Activated CD4-positive, alpha-beta memory T cell treated with anti-CD3 and anti-CD28 coated beads for 36 hours (primary cell): ENCODE data around the gene GRIN1. TPM values are rescaled to one million over a fixed set of nuclear protein-coding genes. Genes with fewer than 3 reads are reported as not detected.
A peak's percentile ranks its signal among the peaks of the same experiment; 100 is the strongest.

Experiments used
- CTCF ChIA-PET: fragments of 350-600 bp; sonication (Branson Sonifier 250); formaldehyde crosslinking; loops from one replicate; lab custom pipeline; 2021; ENCODE audit warnings: antibody characterized with exemption, inconsistent platforms; lab: Charles Lee
- POLR2A ChIA-PET: fragments of 350-600 bp; sonication (Branson Sonifier 250); formaldehyde crosslinking; loops from one replicate; lab custom pipeline; 2021; ENCODE audit warnings: antibody characterized with exemption; lab: Charles Lee
- DNase-seq: peaks from one replicate; pipeline ENCODE4 v3.0.0-alpha.2; 2020
- H3K27ac Mint-ChIP-seq: one replicate; pipeline ENCODE4 v1.8.0; 2021; ENCODE audit warnings: mixed read lengths
- H3K27me3 Mint-ChIP-seq: one replicate; pipeline ENCODE4 v1.8.0; 2021; ENCODE audit warnings: mixed read lengths
- H3K36me3 Mint-ChIP-seq: one replicate; pipeline ENCODE4 v1.8.0; 2021; ENCODE audit warnings: mixed read lengths
- H3K4me1 Mint-ChIP-seq: one replicate; pipeline ENCODE4 v1.8.0; 2021; ENCODE audit warnings: low read depth, mixed read lengths
- H3K4me3 Mint-ChIP-seq: one replicate; pipeline ENCODE4 v1.8.0; 2021; ENCODE audit warnings: mild to moderate bottlenecking, mixed read lengths
- H3K9me3 Mint-ChIP-seq: one replicate; pipeline ENCODE4 v1.8.0; 2021; ENCODE audit warnings: mixed read lengths
- intact Hi-C: fragments of 100-400 bp; cut with micrococcal nuclease; formaldehyde crosslinking; loops from one replicate; pipeline ENCODE4 v1.15.1; 2023
- total RNA-seq, 2 experiments: library from RNA; stranded (reverse); gene quantifications; one replicate each; pipeline ENCODE4 v1.2.3, GENCODE V29; 2021

Gene GRIN1
- total RNA-seq, 2 experiments from 2014 or later, result not detected

DNA sequence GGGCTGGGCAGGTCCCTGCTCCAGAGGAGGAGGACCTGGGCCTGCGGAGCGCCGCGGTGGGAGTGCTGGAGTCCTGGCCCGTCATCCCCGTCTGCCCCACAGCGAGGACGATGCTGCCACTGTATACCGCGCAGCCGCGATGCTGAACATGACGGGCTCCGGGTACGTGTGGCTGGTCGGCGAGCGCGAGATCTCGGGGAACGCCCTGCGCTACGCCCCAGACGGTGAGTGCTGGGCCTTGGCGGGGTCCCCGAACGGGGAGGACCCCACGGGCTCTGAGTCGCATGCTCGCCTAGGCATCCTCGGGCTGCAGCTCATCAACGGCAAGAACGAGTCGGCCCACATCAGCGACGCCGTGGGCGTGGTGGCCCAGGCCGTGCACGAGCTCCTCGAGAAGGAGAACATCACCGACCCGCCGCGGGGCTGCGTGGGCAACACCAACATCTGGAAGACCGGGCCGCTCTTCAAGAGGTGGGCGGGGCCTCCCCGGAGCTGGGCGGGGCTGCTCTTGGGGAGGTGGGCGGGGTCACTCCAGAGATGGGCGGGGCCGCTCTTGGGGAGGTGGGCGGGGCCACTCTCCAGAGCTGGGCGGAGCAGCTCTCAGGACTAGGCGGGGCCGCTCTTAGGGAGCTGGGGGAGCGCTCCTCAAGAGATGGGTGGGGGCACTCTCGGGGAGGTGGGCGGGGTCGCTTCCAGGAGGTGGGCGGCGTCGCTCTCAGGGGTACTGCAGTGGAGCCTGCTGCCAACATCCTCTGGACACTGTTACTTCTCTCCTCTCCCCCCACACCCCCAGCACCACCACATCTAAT is 17.8 kb downstream of the GRIN1 start:
- ChIA-PET POLR2A (no interaction called here), CTCF (interaction anchor here (0.6 to 1.7 kb wide), 6 partner anchors 19 to 266 kb away, joined by 3 to 7 read pairs (median 3); partner anchors contain the start of genes EXD3, NPDC1 and RNF224)
- no peak overlapping the region for H3K27ac Mint-ChIP-seq
- H3K9me3 Mint-ChIP-seq, result no peaks in the 10 kb centered on the region
- intact Hi-C loops, result no loop called here
- H3K4me1 Mint-ChIP-seq, result peaks cover 9% of the 10 kb centered on the region
- peaks cover 29% of the 10 kb centered on the region for H3K27me3 Mint-ChIP-seq
- peak; percentile 69 for DNase-seq
- H3K36me3 Mint-ChIP-seq, result no peaks in the 10 kb centered on the region
- H3K4me3 Mint-ChIP-seq, result peak overlapping the region; percentile 44

GRCh38 chr9:137157618-137158415 is 18.9 kb downstream of the GRIN1 start:
- H3K36me3 Mint-ChIP-seq, result no peaks in the 10 kb centered on the region
- H3K27ac Mint-ChIP-seq, result no peak overlapping the region
- ChIA-PET CTCF (interaction anchor here (1.0 to 1.7 kb wide), 3 partner anchors 20 to 111 kb away, joined by 3 to 7 read pairs (median 4); partner anchors contain the start of gene NPDC1), POLR2A (no interaction called here)
- no peaks in the 10 kb centered on the region for H3K9me3 Mint-ChIP-seq
- intact Hi-C loops, result no loop called here
- DNase-seq, result no peak
- peaks cover 9% of the 10 kb centered on the region for H3K4me1 Mint-ChIP-seq
- H3K27me3 Mint-ChIP-seq, result peaks cover 30% of the 10 kb centered on the region
- no peak overlapping the region for H3K4me3 Mint-ChIP-seq

GRCh38 chr9:137158625-137159024 is 19.7 kb downstream of the GRIN1 start:
- H3K9me3 Mint-ChIP-seq, result no peaks in the 10 kb centered on the region
- H3K4me1 Mint-ChIP-seq, result peaks cover 9% of the 10 kb centered on the region
- peaks cover 33% of the 10 kb centered on the region for H3K27me3 Mint-ChIP-seq
- H3K27ac Mint-ChIP-seq, result no peak overlapping the region
- no peak overlapping the region for H3K4me3 Mint-ChIP-seq
- H3K36me3 Mint-ChIP-seq, result no peaks in the 10 kb centered on the region
- POLR2A ChIA-PET, result no interaction called here
- intact Hi-C loops, result no loop called here
- CTCF ChIA-PET, result no interaction called here
- no peak for DNase-seq

- H3K36me3 Mint-ChIP-seq, result no peaks in the 10 kb centered on the region
- H3K27ac Mint-ChIP-seq, result no peak overlapping the region
- H3K27me3 Mint-ChIP-seq, result peaks cover 35% of the 10 kb centered on the region
- ChIA-PET POLR2A (no interaction called here), CTCF (no interaction called here)
- no peak overlapping the region for H3K4me3 Mint-ChIP-seq
- intact Hi-C loops, result no loop called here
- DNase-seq, result no peak
- H3K4me1 Mint-ChIP-seq, result peaks cover 9% of the 10 kb centered on the region
- no peaks in the 10 kb centered on the region for H3K9me3 Mint-ChIP-seq
Observed at GRCh38 chr9:137159105-137160053, 20.4 kb downstream of the GRIN1 start.

DNA sequence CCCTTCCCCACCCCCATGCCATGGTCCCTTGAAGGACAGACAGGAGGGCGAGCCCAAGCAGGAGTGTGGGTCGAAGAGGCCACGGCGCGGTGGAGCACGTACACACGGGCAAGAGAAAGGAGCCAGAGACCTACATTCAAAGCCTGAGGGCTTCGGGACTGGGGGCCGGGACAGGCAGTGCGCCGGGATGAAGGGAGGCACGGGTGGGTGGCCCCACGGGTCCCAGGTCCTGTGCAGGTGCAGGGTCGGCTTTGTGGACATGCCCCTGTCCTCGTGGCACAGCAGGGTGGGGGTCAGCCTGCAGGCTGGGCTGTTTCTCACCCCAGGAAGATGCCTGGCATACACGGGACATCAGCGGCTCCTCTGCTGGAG is 21.1 kb downstream of the GRIN1 start:
- Mint-ChIP-seq H3K27ac (no peak overlapping the region), H3K36me3 (no peaks in the 10 kb centered on the region), H3K9me3 (no peaks in the 10 kb centered on the region), H3K27me3 (peaks cover 36% of the 10 kb centered on the region), H3K4me1 (peaks cover 9% of the 10 kb centered on the region), H3K4me3 (no peak overlapping the region)
- CTCF ChIA-PET, result no interaction called here
- POLR2A ChIA-PET, result no interaction called here
- no peak for DNase-seq
- intact Hi-C loops, result no loop called here

GRCh38 chr9:137160716-137161557 is 22.0 kb downstream of the GRIN1 start:
- Mint-ChIP-seq H3K4me3 (no peak overlapping the region), H3K27ac (no peak overlapping the region), H3K27me3 (peaks cover 39% of the 10 kb centered on the region), H3K4me1 (peaks cover 9% of the 10 kb centered on the region), H3K36me3 (no peaks in the 10 kb centered on the region), H3K9me3 (no peaks in the 10 kb centered on the region)
- ChIA-PET POLR2A (no interaction called here), CTCF (no interaction called here)
- no peak for DNase-seq
- intact Hi-C loops, result no loop called here

DNA sequence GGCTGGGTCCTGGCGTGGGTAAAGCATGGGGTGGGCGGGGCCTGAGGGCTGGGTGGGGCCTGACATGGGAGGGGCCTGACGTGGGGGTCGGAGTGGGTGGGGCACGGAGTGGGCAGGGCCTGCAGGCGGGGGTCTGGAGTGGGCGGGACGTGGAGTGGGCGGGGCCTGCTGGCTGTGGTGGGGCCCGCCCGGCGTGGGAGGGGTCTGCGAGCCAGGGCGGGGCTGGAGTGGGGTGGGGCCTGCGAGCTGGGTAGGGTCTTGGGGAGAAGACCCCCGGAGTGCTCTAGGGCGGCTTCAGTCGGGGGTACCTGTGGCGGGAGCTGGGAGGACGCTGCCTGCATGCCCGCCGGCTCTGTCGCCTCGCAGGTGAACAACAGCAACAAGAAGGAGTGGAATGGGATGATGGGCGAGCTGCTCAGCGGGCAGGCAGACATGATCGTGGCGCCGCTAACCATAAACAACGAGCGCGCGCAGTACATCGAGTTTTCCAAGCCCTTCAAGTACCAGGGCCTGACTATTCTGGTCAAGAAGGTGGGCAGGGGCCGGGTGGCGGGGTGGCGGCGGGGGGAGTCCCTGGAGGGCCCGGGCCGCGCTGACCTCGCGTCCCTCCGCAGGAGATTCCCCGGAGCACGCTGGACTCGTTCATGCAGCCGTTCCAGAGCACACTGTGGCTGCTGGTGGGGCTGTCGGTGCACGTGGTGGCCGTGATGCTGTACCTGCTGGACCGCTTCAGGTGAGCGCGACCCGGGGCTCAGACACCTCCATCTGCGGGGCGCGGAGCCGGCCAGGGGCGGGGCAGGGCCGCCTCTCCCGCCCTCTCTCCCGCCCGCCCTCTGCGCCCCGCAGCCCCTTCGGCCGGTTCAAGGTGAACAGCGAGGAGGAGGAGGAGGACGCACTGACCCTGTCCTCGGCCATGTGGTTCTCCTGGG is 22.9 kb downstream of the GRIN1 start:
- DNase-seq, result no peak
- POLR2A ChIA-PET, result interaction anchor here (0.6 kb wide), 1 partner anchor 208 kb away, joined by 3 read pairs; no protein-coding TSS in a partner anchor
- no peak overlapping the region for H3K4me3 Mint-ChIP-seq
- no peaks in the 10 kb centered on the region for H3K9me3 Mint-ChIP-seq
- no peak overlapping the region for H3K27ac Mint-ChIP-seq
- peaks cover 42% of the 10 kb centered on the region for H3K27me3 Mint-ChIP-seq
- intact Hi-C loops, result no loop called here
- CTCF ChIA-PET, result no interaction called here
- H3K36me3 Mint-ChIP-seq, result no peaks in the 10 kb centered on the region
- peaks cover 13% of the 10 kb centered on the region for H3K4me1 Mint-ChIP-seq

DNA sequence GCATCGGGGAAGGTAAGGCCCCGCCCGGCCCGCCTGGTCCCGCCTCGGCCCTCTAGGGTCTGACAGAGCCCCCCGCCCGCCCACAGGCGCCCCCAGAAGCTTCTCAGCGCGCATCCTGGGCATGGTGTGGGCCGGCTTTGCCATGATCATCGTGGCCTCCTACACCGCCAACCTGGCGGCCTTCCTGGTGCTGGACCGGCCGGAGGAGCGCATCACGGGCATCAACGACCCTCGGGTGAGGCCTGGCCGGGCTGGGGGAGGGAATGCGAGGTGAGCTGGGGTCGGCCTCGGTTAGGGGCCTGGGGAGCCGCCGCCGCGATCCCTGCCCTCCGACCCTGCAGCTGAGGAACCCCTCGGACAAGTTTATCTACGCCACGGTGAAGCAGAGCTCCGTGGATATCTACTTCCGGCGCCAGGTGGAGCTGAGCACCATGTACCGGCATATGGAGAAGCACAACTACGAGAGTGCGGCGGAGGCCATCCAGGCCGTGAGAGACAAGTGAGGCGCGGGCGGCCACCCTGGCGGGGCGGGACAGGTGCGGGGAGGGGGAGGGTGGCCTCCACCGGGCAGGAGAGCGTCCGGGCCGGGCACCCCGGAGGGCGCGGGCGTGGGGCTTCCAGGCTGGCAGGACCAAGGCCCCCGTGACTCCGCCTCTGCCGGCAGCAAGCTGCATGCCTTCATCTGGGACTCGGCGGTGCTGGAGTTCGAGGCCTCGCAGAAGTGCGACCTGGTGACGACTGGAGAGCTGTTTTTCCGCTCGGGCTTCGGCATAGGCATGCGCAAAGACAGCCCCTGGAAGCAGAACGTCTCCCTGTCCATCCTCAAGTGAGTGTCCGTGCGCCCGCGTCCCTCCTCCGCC is 23.8 kb downstream of the GRIN1 start:
- intact Hi-C loops, result no loop called here
- Mint-ChIP-seq H3K36me3 (no peaks in the 10 kb centered on the region), H3K9me3 (no peaks in the 10 kb centered on the region), H3K4me3 (no peak overlapping the region), H3K27ac (no peak overlapping the region), H3K27me3 (peaks cover 38% of the 10 kb centered on the region), H3K4me1 (peaks cover 9% of the 10 kb centered on the region)
- CTCF ChIA-PET, result interaction anchor here (1.0 kb wide), 1 partner anchor 74 kb away, joined by 5 read pairs; no protein-coding TSS in a partner anchor
- no peak for DNase-seq
- POLR2A ChIA-PET, result no interaction called here

DNA sequence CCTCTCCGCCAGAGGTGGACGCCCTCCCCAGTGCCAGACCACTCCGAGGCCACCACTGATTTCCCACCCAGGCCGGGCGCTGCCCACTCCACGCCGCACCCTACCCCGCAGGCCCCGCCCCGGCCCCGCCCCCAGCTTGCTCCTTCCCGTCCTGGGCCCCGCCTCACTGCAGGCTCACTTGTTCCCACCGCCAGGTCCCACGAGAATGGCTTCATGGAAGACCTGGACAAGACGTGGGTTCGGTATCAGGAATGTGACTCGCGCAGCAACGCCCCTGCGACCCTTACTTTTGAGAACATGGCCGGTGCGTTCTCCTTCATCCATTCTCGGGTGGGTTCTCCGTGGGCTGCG is 24.4 kb downstream of the GRIN1 start:
- CTCF ChIA-PET, result interaction anchor here (1.0 kb wide), 1 partner anchor 73 kb away, joined by 5 read pairs; no protein-coding TSS in a partner anchor
- no peak for DNase-seq
- no peak overlapping the region for H3K4me3 Mint-ChIP-seq
- intact Hi-C loops, result no loop called here
- peaks cover 32% of the 10 kb centered on the region for H3K27me3 Mint-ChIP-seq
- POLR2A ChIA-PET, result no interaction called here
- H3K27ac Mint-ChIP-seq, result no peak overlapping the region
- H3K4me1 Mint-ChIP-seq, result peaks cover 9% of the 10 kb centered on the region
- no peaks in the 10 kb centered on the region for H3K9me3 Mint-ChIP-seq
- H3K36me3 Mint-ChIP-seq, result no peaks in the 10 kb centered on the region

- Mint-ChIP-seq H3K27me3 (peaks cover 32% of the 10 kb centered on the region), H3K36me3 (no peaks in the 10 kb centered on the region), H3K27ac (no peak overlapping the region), H3K4me1 (peaks cover 9% of the 10 kb centered on the region), H3K4me3 (no peak overlapping the region), H3K9me3 (no peaks in the 10 kb centered on the region)
- ChIA-PET CTCF (no interaction called here), POLR2A (no interaction called here)
- intact Hi-C loops, result no loop called here
- DNase-seq, result no peak
Observed at GRCh38 chr9:137163805-137164204, 24.9 kb downstream of the GRIN1 start.
